GDM1 (cell line): Measurements from ENCODE around the gene PTPRN2.

ENCODE experiments used
- DNase-seq: peaks from one replicate; lab custom pipeline; 2025; lab: John Stamatoyannopoulos, UW

PTPRN2 gene

GRCh38 chr7:158252081-158252836 is 335.4 kb downstream of the PTPRN2 start:
- no peak for DNase-seq

GRCh38 chr7:158251061-158251965 is 336.3 kb downstream of the PTPRN2 start:
- DNase-seq, result no peak

GRCh38 chr7:158249692-158250091 is 337.9 kb downstream of the PTPRN2 start:
- DNase-seq, result no peak

GRCh38 chr7:158248816-158249215 is 338.8 kb downstream of the PTPRN2 start:
- no peak for DNase-seq

- no peak for DNase-seq
These were observed 339.7 kb downstream of the PTPRN2 start for GRCh38 chr7:158247758-158248487.

- DNase-seq, result no peak
These were observed 340.5 kb downstream of the PTPRN2 start for GRCh38 chr7:158246960-158247673.

- DNase-seq, result no peak
These were observed 341.2 kb downstream of the PTPRN2 start for GRCh38 chr7:158246272-158246959.

GRCh38 chr7:158245724-158246041 is 341.9 kb downstream of the PTPRN2 start:
- no peak for DNase-seq

- DNase-seq, result no peak
These were observed 342.5 kb downstream of the PTPRN2 start for GRCh38 chr7:158244873-158245723.

- no peak for DNase-seq
These were observed 343.2 kb downstream of the PTPRN2 start for GRCh38 chr7:158244430-158244829.

GRCh38 chr7:158241919-158242318 is 345.7 kb downstream of the PTPRN2 start:
- DNase-seq, result no peak

- no peak for DNase-seq
These were observed 346.8 kb downstream of the PTPRN2 start for GRCh38 chr7:158240801-158241200.

- DNase-seq, result no peak
These were observed 348.2 kb downstream of the PTPRN2 start for GRCh38 chr7:158239290-158239981.

GRCh38 chr7:158238616-158239289 is 348.9 kb downstream of the PTPRN2 start:
- DNase-seq, result no peak

- DNase-seq, result no peak
These were observed 349.8 kb downstream of the PTPRN2 start for GRCh38 chr7:158237672-158238335.

- DNase-seq, result no peak
These were observed 351.2 kb downstream of the PTPRN2 start for GRCh38 chr7:158236400-158236799.

GRCh38 chr7:158235862-158236261 is 351.8 kb downstream of the PTPRN2 start:
- DNase-seq, result no peak

GRCh38 chr7:158229945-158230344 is 357.7 kb downstream of the PTPRN2 start:
- no peak for DNase-seq

GRCh38 chr7:158228986-158229385 is 358.6 kb downstream of the PTPRN2 start:
- DNase-seq, result no peak
